Measurements from ENCODE around the gene ADCY1.

The ADCY1 gene

GRCh38 chr7:45682836-45683555 is 108.8 kb downstream of the ADCY1 start:
- no peak overlapping the region for H3K4ac ChIP-seq (ENCODE audit: low read depth, low read length)
- H2BK5ac ChIP-seq (ENCODE audit: low read length): no peak overlapping the region
- no peak overlapping the region for H3K18ac ChIP-seq (ENCODE audit: low read length)
- no peaks in the 10 kb centered on the region for H3K4me1 ChIP-seq (ENCODE audit: control insufficient read depth, low read depth, low read length)
- H3K27me3 ChIP-seq (ENCODE audit: insufficient read depth, low read length, poor library complexity): no peaks in the 10 kb centered on the region
- no peak overlapping the region for H4K5ac ChIP-seq (ENCODE audit: low read length)
- H3K9ac ChIP-seq (ENCODE audit: low read length): no peak overlapping the region
- H2BK120ac ChIP-seq (ENCODE audit: low read depth, low read length): no peak overlapping the region
- H3K79me1 ChIP-seq (ENCODE audit: low read length): no peaks in the 10 kb centered on the region
- H3K27ac ChIP-seq (ENCODE audit: low read depth, low read length): no peak overlapping the region
- no peak overlapping the region for H2AK5ac ChIP-seq (ENCODE audit: low read length)
- H3K23ac ChIP-seq (ENCODE audit: low read length): no peak overlapping the region
- WGBS (ENCODE audit: extremely low coverage, insufficient coverage, low lambda C conversion rate): no CpG with 5 or more reads among the region's 7 CpGs
- no peak overlapping the region for H2BK15ac ChIP-seq (replicated peaks; ENCODE audit: low read depth)
- H3K4me2 ChIP-seq (ENCODE audit: low read length): no peak overlapping the region
- no peaks in the 10 kb centered on the region for H3K36me3 ChIP-seq (ENCODE audit: control insufficient read depth, insufficient read depth, low read length)
- H4K8ac ChIP-seq (ENCODE audit: low read depth, low read length): no peak overlapping the region
- H3K79me2 ChIP-seq (ENCODE audit: control insufficient read depth, insufficient read depth, low read length): no peaks in the 10 kb centered on the region
- H3K4me3 ChIP-seq (ENCODE audit: low read length): no peak overlapping the region
- no peak overlapping the region for H3K56ac ChIP-seq (ENCODE audit: low read length)
- no peak for DNase-seq

DNA sequence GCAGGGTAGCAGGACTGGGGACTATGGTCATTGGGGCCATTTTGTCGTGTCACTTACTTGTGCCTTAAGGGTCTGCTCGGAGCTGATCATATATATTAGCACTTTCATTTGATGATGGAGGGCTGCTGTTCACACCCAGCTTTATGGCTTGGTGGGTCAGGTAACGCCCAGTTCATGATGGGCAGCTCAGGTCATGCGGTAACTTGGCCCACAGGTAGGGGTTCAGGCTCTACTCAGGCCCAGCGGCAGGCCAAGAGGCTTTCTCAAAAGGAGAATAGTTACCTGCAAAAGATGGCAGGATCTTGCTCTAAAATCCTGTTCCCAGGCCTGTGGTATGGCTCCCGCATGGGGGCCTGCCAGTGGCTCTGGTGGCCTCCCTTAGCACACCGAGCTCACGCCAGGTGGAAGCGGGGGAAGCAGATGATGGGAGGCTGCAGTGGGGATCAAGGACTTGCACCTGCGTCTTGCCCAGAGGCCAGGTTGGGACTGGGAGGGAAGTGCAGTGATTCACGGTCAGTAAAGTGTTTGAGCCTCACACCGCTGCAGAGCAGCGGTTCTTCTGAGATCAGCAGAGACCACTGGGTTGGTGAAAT is 109.5 kb downstream of the ADCY1 start:
- Histone ChIP-seq H3K4me1 (ENCODE audit: control insufficient read depth, low read depth, low read length) (no peaks in the 10 kb centered on the region), H2BK5ac (ENCODE audit: low read length) (no peak overlapping the region), H3K23ac (ENCODE audit: low read length) (no peak overlapping the region), H3K27me3 (ENCODE audit: insufficient read depth, low read length, poor library complexity) (no peaks in the 10 kb centered on the region), H3K4ac (ENCODE audit: low read depth, low read length) (no peak overlapping the region), H3K4me2 (ENCODE audit: low read length) (no peak overlapping the region), H2BK120ac (ENCODE audit: low read depth, low read length) (no peak overlapping the region), H3K36me3 (ENCODE audit: control insufficient read depth, insufficient read depth, low read length) (no peaks in the 10 kb centered on the region), H3K4me3 (ENCODE audit: low read length) (no peak overlapping the region), H3K79me2 (ENCODE audit: control insufficient read depth, insufficient read depth, low read length) (no peaks in the 10 kb centered on the region), H2AK5ac (ENCODE audit: low read length) (no peak overlapping the region), H3K9ac (ENCODE audit: low read length) (no peak overlapping the region), H2BK15ac (replicated peaks; ENCODE audit: low read depth) (no peak overlapping the region), H4K5ac (ENCODE audit: low read length) (no peak overlapping the region), H3K27ac (ENCODE audit: low read depth, low read length) (no peak overlapping the region), H3K79me1 (ENCODE audit: low read length) (no peaks in the 10 kb centered on the region), H4K8ac (ENCODE audit: low read depth, low read length) (no peak overlapping the region), H3K56ac (ENCODE audit: low read length) (no peak overlapping the region), H3K18ac (ENCODE audit: low read length) (no peak overlapping the region)
- no peak for DNase-seq
- WGBS (ENCODE audit: extremely low coverage, insufficient coverage, low lambda C conversion rate): no CpG with 5 or more reads among the region's 13 CpGs

DNA sequence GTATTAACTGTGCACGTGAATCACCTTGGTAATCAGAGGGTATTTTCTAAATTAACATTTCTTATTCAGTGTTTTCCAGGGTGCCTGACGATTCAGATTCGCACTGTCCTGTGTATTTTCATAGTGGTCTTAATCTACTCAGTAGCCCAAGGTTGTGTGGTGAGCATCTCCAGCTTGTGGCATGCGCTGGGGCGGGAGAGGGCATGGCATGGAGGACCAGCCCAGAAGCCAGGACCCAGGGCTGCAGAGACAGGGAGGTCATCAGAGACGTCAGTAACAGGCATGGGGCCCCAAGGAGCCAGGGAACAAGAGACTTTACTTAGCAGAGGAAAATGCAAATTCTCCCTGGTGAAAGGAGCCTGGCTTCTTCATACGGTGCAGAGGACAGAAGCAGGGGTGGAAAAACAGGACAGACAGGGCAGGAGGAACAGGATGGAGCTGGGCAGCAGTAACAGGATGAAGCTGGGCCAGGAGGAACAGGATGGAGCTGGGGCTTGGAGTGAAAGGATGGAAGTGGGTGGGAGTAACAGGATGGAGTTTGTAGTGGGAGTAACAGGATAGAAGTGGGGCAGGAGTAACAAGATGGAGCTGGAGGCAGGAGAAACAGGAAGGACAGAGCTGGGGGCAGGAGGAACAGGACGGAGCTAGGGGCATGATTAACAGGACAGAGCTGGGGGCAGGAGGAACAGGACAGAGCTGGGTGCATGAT is 110.9 kb downstream of the ADCY1 start:
- H3K4me1 ChIP-seq (ENCODE audit: control insufficient read depth, low read depth, low read length): no peaks in the 10 kb centered on the region
- no peak overlapping the region for H3K9ac ChIP-seq (ENCODE audit: low read length)
- no peak overlapping the region for H2BK15ac ChIP-seq (replicated peaks; ENCODE audit: low read depth)

GRCh38 chr7:45685619-45686240 is 111.6 kb downstream of the ADCY1 start:
- Histone ChIP-seq H3K79me2 (ENCODE audit: control insufficient read depth, insufficient read depth, low read length) (no peaks in the 10 kb centered on the region), H3K4ac (ENCODE audit: low read depth, low read length) (no peak overlapping the region), H3K23ac (ENCODE audit: low read length) (no peak overlapping the region), H3K27ac (ENCODE audit: low read depth, low read length) (no peak overlapping the region), H3K4me2 (ENCODE audit: low read length) (no peak overlapping the region), H3K18ac (ENCODE audit: low read length) (no peak overlapping the region), H3K27me3 (ENCODE audit: insufficient read depth, low read length, poor library complexity) (no peaks in the 10 kb centered on the region), H2BK120ac (ENCODE audit: low read depth, low read length) (no peak overlapping the region), H3K4me3 (ENCODE audit: low read length) (no peak overlapping the region), H4K8ac (ENCODE audit: low read depth, low read length) (no peak overlapping the region), H3K79me1 (ENCODE audit: low read length) (no peaks in the 10 kb centered on the region), H4K5ac (ENCODE audit: low read length) (no peak overlapping the region), H3K4me1 (ENCODE audit: control insufficient read depth, low read depth, low read length) (no peaks in the 10 kb centered on the region), H3K36me3 (ENCODE audit: control insufficient read depth, insufficient read depth, low read length) (no peaks in the 10 kb centered on the region), H2AK5ac (ENCODE audit: low read length) (no peak overlapping the region), H2BK15ac (replicated peaks; ENCODE audit: low read depth) (no peak overlapping the region), H3K9ac (ENCODE audit: low read length) (no peak overlapping the region), H3K56ac (ENCODE audit: low read length) (no peak overlapping the region), H2BK5ac (ENCODE audit: low read length) (no peak overlapping the region)
- no CpG with 5 or more reads among the region's 11 CpGs for WGBS (ENCODE audit: extremely low coverage, insufficient coverage, low lambda C conversion rate)
- no peak for DNase-seq

More for the DNA sequence above, 110.9 kb downstream of the ADCY1 start:
- no CpG with 5 or more reads among the region's 8 CpGs for WGBS (ENCODE audit: extremely low coverage, insufficient coverage, low lambda C conversion rate)
- Histone ChIP-seq H2AK5ac (ENCODE audit: low read length) (no peak overlapping the region), H3K27ac (ENCODE audit: low read depth, low read length) (no peak overlapping the region), H3K18ac (ENCODE audit: low read length) (no peak overlapping the region), H4K8ac (ENCODE audit: low read depth, low read length) (no peak overlapping the region), H3K56ac (ENCODE audit: low read length) (no peak overlapping the region), H3K79me1 (ENCODE audit: low read length) (no peaks in the 10 kb centered on the region), H4K5ac (ENCODE audit: low read length) (no peak overlapping the region), H3K27me3 (ENCODE audit: insufficient read depth, low read length, poor library complexity) (no peaks in the 10 kb centered on the region), H2BK5ac (ENCODE audit: low read length) (no peak overlapping the region), H3K36me3 (ENCODE audit: control insufficient read depth, insufficient read depth, low read length) (no peaks in the 10 kb centered on the region), H3K4ac (ENCODE audit: low read depth, low read length) (no peak overlapping the region), H3K79me2 (ENCODE audit: control insufficient read depth, insufficient read depth, low read length) (no peaks in the 10 kb centered on the region), H3K23ac (ENCODE audit: low read length) (no peak overlapping the region), H2BK120ac (ENCODE audit: low read depth, low read length) (no peak overlapping the region), H3K4me2 (ENCODE audit: low read length) (no peak overlapping the region), H3K4me3 (ENCODE audit: low read length) (no peak overlapping the region)
- DNase-seq: no peak

GRCh38 chr7:45686441-45687184 is 112.4 kb downstream of the ADCY1 start:
- Histone ChIP-seq H3K4ac (ENCODE audit: low read depth, low read length) (no peak overlapping the region), H3K4me2 (ENCODE audit: low read length) (no peak overlapping the region), H2BK120ac (ENCODE audit: low read depth, low read length) (no peak overlapping the region), H3K79me1 (ENCODE audit: low read length) (no peaks in the 10 kb centered on the region), H3K27ac (ENCODE audit: low read depth, low read length) (no peak overlapping the region), H2AK5ac (ENCODE audit: low read length) (no peak overlapping the region), H3K4me3 (ENCODE audit: low read length) (no peak overlapping the region), H3K27me3 (ENCODE audit: insufficient read depth, low read length, poor library complexity) (no peaks in the 10 kb centered on the region), H3K36me3 (ENCODE audit: control insufficient read depth, insufficient read depth, low read length) (no peaks in the 10 kb centered on the region), H3K18ac (ENCODE audit: low read length) (no peak overlapping the region), H3K56ac (ENCODE audit: low read length) (no peak overlapping the region), H3K9ac (ENCODE audit: low read length) (no peak overlapping the region), H4K8ac (ENCODE audit: low read depth, low read length) (no peak overlapping the region), H4K5ac (ENCODE audit: low read length) (no peak overlapping the region), H2BK15ac (replicated peaks; ENCODE audit: low read depth) (no peak overlapping the region), H3K23ac (ENCODE audit: low read length) (no peak overlapping the region), H2BK5ac (ENCODE audit: low read length) (no peak overlapping the region), H3K79me2 (ENCODE audit: control insufficient read depth, insufficient read depth, low read length) (no peaks in the 10 kb centered on the region), H3K4me1 (ENCODE audit: control insufficient read depth, low read depth, low read length) (no peaks in the 10 kb centered on the region)
- no peak for DNase-seq
- no CpG with 5 or more reads among the region's 19 CpGs for WGBS (ENCODE audit: extremely low coverage, insufficient coverage, low lambda C conversion rate)

All from mesendoderm (in vitro differentiated cells).